Measurements from ENCODE around the gene MYO10.
"Not testable (repeated sequence)": the region's sequence is repeated elsewhere in the genome, so short reads cannot be mapped to it uniquely, and the experiment has no call there.

Gene MYO10

GRCh38 chr5:16744164-16744880 is 191.8 kb downstream of the MYO10 start:
- Histone ChIP-seq H3K4me1 (ENCODE audit: control insufficient read depth in 1 of 2, insufficient read depth in 1 of 2, low read depth in 1 of 2, low read length in 1 of 2) (no peaks in the 10 kb centered on the region), H3K36me3 (no peaks in the 10 kb centered on the region), H3K4me3 (ENCODE audit: low read depth in 1 of 2, low read length in 1 of 2) (no peak overlapping the region)

GRCh38 chr5:16742938-16743337 is 193.2 kb downstream of the MYO10 start:
- H3K4me1 ChIP-seq (ENCODE audit: control insufficient read depth in 1 of 2, insufficient read depth in 1 of 2, low read depth in 1 of 2, low read length in 1 of 2) = no peaks in the 10 kb centered on the region
- no peak overlapping the region for H3K4me3 ChIP-seq (ENCODE audit: low read depth in 1 of 2, low read length in 1 of 2)
- no peak overlapping the region for H3K27ac ChIP-seq
- H3K9me3 ChIP-seq = no peaks in the 10 kb centered on the region
- H3K36me3 ChIP-seq = no peaks in the 10 kb centered on the region
- peaks cover 12% of the 10 kb centered on the region for H3K27me3 ChIP-seq
- no peak for TF ChIP-seq CTCF (IDR thresholded peaks at IDR 0.05)

More at GRCh38 chr5:16744164-16744880, 191.8 kb downstream of the MYO10 start:
- TF ChIP-seq CTCF (IDR thresholded peaks at IDR 0.05) = no peak
- no peaks in the 10 kb centered on the region for H3K9me3 ChIP-seq
- no peak overlapping the region for H3K27ac ChIP-seq
- peaks cover 12% of the 10 kb centered on the region for H3K27me3 ChIP-seq

GRCh38 chr5:16740811-16741392 is 195.2 kb downstream of the MYO10 start:
- H3K4me1 ChIP-seq (ENCODE audit: control insufficient read depth in 1 of 2, insufficient read depth in 1 of 2, low read depth in 1 of 2, low read length in 1 of 2) = no peaks in the 10 kb centered on the region

GRCh38 chr5:16740066-16740810 is 195.8 kb downstream of the MYO10 start:
- no peak for TF ChIP-seq CTCF (IDR thresholded peaks at IDR 0.05)
- no peaks in the 10 kb centered on the region for H3K4me1 ChIP-seq (ENCODE audit: control insufficient read depth in 1 of 2, insufficient read depth in 1 of 2, low read depth in 1 of 2, low read length in 1 of 2)
- no peaks in the 10 kb centered on the region for H3K36me3 ChIP-seq
- H3K4me3 ChIP-seq (ENCODE audit: low read depth in 1 of 2, low read length in 1 of 2) = no peak overlapping the region
- no peak overlapping the region for H3K27ac ChIP-seq
- peaks cover 12% of the 10 kb centered on the region for H3K27me3 ChIP-seq
- no peaks in the 10 kb centered on the region for H3K9me3 ChIP-seq

More at GRCh38 chr5:16740811-16741392, 195.2 kb downstream of the MYO10 start:
- peaks cover 12% of the 10 kb centered on the region for H3K27me3 ChIP-seq
- no peaks in the 10 kb centered on the region for H3K9me3 ChIP-seq
- no peak for TF ChIP-seq CTCF (IDR thresholded peaks at IDR 0.05)
- no peak overlapping the region for H3K27ac ChIP-seq
- no peak overlapping the region for H3K4me3 ChIP-seq (ENCODE audit: low read depth in 1 of 2, low read length in 1 of 2)
- H3K36me3 ChIP-seq = no peaks in the 10 kb centered on the region

DNA sequence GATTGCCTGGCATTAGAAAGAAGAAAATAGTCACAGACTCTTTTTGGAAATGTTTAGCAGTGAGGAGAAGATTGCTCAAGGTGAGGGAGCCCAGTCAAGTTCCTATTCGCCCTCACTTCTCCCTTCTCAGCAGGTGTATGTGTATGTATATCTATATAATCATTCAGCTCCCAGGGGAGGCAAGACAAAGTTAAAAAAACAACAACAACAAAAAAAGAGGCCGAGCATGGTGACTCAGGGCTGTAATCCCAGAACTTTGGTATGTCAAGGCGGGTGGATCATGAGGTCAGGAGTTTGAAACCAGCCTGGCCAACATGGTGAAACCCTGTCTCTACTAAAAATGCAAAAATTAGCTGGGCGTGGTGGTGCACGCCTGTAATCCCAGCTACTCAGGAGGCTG is 197.7 kb downstream of the MYO10 start:
- H3K27me3 ChIP-seq = peaks cover 12% of the 10 kb centered on the region
- H3K36me3 ChIP-seq; H3K9me3 ChIP-seq; H3K4me3 ChIP-seq (ENCODE audit: low read depth in 1 of 2, low read length in 1 of 2); H3K4me1 ChIP-seq (ENCODE audit: control insufficient read depth in 1 of 2, insufficient read depth in 1 of 2, low read depth in 1 of 2, low read length in 1 of 2); H3K27ac ChIP-seq: not testable (repeated sequence)

Measured in neutrophil (primary cell).